GM12892 (cell line): Measurements from ENCODE around the gene BIN2.
A peak's percentile ranks its signal among the peaks of the same experiment; 100 is the strongest.

Experiments
- DNase-seq: peaks from one replicate; pipeline ENCODE4 v3.0.0; 2011; ENCODE audit not compliant: insufficient read length
- FAIRE-seq: peaks from 2 replicates; lab custom pipeline; 2011; peaks lifted over from hg19 to GRCh38; lab: Jason Lieb, UNC
- POLR2A ChIP-seq: IDR thresholded peaks from 2 replicates; pipeline ENCODE4 v1.6.1; 2011; ENCODE audit warnings: low read depth, low read length, control low read depth
- POLR2AphosphoS5 ChIP-seq: IDR thresholded peaks from 2 replicates; pipeline ENCODE4 v1.6.1; 2011; ENCODE audit warnings: low read depth, low read length, control low read depth
- TAF1 ChIP-seq: IDR thresholded peaks from 2 replicates; pipeline ENCODE4 v1.6.1; 2011; ENCODE audit warnings: low read depth, mild to moderate bottlenecking, control low read depth, low read length, borderline replicate concordance

BIN2 gene

DNA sequence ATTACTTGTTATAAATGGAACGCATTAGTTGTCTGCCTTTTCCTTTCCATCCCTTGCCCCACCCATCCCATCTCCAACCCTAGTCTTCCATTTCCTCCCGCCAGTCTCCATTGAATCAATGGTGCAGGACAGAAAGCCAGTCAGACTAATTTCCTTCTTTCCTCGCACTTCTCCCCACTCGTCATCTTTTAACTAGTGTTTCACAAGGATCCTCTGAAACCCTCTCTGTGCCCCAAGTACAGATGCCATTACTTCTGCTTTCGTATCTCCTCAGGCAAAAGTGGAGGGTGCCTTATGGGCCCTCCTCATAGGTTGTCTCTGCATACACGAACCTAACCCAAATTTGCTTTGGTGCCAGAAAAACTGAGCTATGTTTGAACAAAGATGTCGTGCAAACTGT is 81.1 kb downstream of the BIN2 start:
- FAIRE-seq = no peak

DNA sequence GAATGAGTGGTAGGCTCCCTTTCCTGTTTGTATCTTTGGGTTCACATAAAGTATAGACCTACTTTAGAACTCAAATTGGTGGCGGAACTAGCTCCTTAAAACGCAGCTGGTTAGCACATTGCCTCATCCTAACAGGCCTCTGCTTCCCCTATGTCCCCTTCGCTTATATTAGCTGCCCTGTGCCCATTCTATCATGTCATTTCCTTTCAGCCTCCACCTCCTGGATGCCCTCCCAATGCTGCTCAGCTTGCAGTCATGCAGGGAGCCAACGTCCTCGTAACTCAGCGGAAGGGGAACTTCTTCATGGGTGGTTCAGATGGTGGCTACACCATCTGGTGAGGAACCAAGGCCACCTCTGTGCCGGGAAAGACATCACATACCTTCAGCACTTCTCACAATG is 81.9 kb downstream of the BIN2 start:
- FAIRE-seq = no peak
- no peak for DNase-seq
- TF ChIP-seq POLR2AphosphoS5 = no peak
- no peak for TF ChIP-seq TAF1
- no peak; the same call in 1 of the 2 replicates for TF ChIP-seq POLR2A

More for the DNA sequence above, 81.1 kb downstream of the BIN2 start:
- TF ChIP-seq POLR2AphosphoS5 (peak; percentile 35; the same call in 1 of the 2 replicates), POLR2A (peak; percentile 29; the same call in 1 of the 2 replicates), TAF1 (no peak)
- DNase-seq = no peak

DNA sequence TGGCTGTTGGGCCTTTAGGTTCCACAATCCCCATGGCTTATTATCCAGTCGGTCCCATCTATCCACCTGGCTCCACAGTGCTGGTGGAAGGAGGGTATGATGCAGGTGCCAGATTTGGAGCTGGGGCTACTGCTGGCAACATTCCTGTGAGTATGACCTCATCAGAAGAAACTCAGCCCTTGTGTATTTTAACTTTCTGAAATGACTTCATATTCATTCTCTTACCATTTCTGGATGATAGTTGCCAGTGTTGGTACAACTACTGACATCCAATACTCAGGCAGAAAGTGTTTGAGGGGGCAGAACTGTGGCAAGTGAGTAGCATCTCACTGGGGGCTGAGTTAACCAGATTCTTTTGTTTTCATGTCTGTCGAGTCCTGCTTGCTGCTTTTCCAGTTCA is 83.0 kb downstream of the BIN2 start:
- TF ChIP-seq POLR2AphosphoS5 = no peak
- TF ChIP-seq TAF1 = no peak
- TF ChIP-seq POLR2A = no peak
- DNase-seq = no peak
- no peak for FAIRE-seq

DNA sequence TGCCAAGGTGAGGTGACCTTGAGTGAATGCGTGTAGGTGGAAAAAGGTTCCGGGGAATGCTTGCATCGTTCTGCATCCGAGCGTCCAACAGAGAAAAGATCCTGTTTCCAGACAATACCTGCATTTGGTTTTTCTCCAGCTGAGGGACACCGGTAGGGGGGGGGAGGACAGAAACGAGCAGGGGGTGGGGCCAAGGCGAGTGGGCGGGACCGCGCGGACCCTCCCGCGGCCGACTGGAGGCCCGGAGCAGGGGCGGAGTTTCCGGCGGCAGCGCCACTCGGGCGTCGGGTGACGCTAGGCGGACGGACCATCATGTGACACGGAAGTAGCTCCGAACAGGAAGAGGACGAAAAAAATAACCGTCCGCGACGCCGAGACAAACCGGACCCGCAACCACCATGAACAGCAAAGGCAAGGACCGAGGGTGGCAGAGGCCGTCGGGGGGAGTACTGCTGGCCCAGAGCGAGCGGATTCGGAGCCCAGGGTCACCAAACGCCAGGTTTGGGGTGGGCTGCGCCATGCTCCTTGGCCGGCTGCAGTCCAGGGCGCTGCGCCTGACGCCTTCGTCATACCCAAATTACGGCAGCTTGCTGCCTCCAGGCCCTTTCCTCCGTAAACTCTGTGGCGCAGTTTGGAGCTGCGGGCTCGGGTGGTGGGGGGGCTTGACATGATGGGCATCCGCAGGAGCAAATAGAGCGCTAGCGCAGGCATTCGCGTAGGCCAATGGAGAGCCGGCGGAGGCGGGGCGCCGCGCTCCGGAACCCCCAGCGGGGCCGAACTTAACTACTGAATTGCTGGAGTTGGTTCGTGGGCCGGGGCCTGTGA is 85.3 kb downstream of the BIN2 start, which contains the start of gene DAZAP2:
Gene DAZAP2 (plus strand): TSS at position 317 of the 825 bp plus-strand sequence. CDS start 82 bp downstream, at position 399.
- FAIRE-seq = peak; percentile 98
- peak; percentile 93 for DNase-seq
- TF ChIP-seq POLR2AphosphoS5 (peak; percentile 96), POLR2A (peak; percentile 90), TAF1 (peak; percentile 41)

DNA sequence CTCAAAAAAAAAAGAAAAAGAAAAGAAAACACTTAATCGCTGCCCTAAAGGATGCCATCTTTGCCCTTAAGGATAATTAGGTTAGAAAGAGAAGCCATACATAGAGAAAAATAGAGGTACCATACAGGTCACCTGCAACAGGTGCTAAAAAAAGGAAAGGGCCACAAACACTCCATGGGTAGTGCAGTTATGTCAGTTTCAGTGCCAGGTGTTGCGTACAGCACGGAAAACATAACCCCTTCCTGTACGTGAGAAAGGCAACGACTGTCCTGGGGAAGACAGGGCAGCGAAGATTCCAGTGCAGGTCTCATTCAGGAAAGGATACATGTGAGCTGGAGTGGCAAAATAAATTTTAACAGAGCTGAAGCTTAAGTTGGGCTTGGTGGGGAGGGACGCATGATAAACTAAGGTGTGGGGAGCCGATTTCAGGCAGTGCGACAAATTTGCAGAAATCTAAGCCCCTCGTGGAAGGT is 85.9 kb downstream of the BIN2 start:
- no peak for TF ChIP-seq POLR2A
- TF ChIP-seq POLR2AphosphoS5 = no peak
- TF ChIP-seq TAF1 = no peak
- DNase-seq = no peak
- FAIRE-seq = no peak

DNA sequence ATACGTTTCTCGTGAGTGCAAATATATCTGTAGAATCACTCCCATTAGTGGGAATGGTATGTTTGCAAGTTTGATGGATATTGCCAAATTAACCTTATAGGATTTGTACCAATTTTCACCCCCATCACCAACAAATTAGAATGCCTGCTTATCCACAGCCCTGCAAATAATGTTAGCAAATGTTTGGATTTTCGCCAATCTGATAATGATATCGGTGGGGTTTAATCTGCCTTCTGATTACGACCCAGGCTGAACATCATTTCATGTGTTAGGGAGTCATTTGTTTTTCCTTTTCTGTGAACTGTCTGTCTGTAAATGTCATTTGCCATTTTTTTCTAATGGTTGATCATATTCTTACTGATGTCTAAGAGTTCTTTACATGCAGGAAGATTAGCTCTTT is 89.4 kb downstream of the BIN2 start:
- DNase-seq = no peak
- no peak for TF ChIP-seq POLR2AphosphoS5
- no peak for TF ChIP-seq TAF1
- TF ChIP-seq POLR2A = no peak
- no peak for FAIRE-seq

DNA sequence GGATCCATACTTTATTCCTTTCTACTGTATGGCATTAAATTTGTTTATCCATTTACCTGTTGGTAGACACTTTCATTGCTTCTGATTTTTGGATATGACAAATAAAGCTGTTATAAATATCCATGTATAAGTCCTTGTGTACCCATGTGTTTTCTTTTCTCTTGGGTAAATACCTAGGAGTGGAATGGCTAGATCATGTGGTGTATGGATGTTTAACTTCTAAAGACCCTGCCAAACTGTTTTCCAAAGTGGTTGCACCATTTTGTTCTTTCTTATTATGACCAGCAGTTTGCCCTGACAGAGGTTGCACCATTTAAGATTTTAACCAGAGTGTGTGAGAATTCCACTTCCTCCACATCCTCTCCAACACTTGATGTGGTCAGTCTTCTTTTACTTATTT is 91.3 kb downstream of the BIN2 start:
- FAIRE-seq (no peak), DNase-seq (no peak)
- no peak for TF ChIP-seq TAF1
